ENCODE results near the gene SDK1.

SDK1 gene

DNA sequence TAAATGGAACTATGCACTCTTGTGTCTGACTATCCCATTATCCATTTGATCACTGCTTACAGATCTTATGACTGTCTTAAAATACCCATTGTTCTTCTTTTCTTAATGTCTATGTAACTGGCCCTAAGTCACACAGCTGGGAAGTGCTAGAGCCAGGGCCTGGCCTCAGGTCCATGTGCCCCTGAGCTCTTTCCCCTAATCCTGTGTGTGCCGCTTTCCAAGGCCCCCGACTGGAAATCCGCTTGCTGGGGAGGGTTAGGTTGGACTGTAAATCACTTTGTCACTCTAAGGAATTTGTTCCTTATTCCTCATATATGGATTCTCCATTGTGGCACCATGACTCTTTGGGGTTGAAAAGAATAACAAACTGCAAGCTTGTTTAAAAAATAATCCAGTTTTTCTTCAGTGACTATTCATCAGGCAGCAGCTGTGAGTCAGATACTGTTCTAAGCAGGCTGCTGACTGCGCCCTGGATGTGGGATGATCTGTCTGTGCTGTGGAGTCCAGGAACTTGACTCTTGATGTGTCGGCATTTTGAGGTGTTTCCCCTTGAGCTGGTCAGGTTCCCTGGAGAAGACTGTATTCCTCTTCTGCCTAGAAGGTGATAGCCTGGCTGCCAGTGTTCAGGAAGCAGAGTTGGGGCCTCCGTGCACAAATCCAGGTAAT, 236.3 kb downstream of the SDK1 start:
- POLR2A ChIA-PET = no interaction called here
- DNase-seq (ENCODE audit: extremely low spot score) = no peak
- CTCF ChIA-PET = no interaction called here
- no peak for TF ChIP-seq FOXK2 (IDR thresholded peaks at IDR 0.05)
- TF ChIP-seq BHLHE40 (IDR thresholded peaks at IDR 0.05; ENCODE audit: borderline replicate concordance) = no peak
- no peak for TF ChIP-seq FOXA1 (IDR thresholded peaks at IDR 0.05)
- no peak for TF ChIP-seq ARNT (IDR thresholded peaks at IDR 0.05)
- no peak for TF ChIP-seq SP1 (IDR thresholded peaks at IDR 0.05)
- no peak for TF ChIP-seq HDGF (IDR thresholded peaks at IDR 0.05; ENCODE audit: borderline replicate concordance)
- no peak for TF ChIP-seq ELF4 (IDR thresholded peaks at IDR 0.05)
- TF ChIP-seq NFRKB (IDR thresholded peaks at IDR 0.05) = no peak
- TF ChIP-seq, protein P1, sequence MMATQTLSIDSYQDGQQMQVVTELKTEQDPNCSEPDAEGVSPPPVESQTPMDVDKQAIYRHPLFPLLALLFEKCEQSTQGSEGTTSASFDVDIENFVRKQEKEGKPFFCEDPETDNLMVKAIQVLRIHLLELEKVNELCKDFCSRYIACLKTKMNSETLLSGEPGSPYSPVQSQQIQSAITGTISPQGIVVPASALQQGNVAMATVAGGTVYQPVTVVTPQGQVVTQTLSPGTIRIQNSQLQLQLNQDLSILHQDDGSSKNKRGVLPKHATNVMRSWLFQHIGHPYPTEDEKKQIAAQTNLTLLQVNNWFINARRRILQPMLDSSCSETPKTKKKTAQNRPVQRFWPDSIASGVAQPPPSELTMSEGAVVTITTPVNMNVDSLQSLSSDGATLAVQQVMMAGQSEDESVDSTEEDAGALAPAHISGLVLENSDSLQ (IDR thresholded peaks at IDR 0.05) = no peak
- TF ChIP-seq L3MBTL2 (conservative IDR thresholded peaks at IDR 0.05) = no peak
- no peak for TF ChIP-seq LEF1 (IDR thresholded peaks at IDR 0.05; ENCODE audit: borderline replicate concordance)

GRCh38 chr7:3538041-3538440, 237.0 kb downstream of the SDK1 start:
- CTCF ChIA-PET = no interaction called here
- DNase-seq (ENCODE audit: extremely low spot score) = no peak
- TF ChIP-seq LEF1 (IDR thresholded peaks at IDR 0.05; ENCODE audit: borderline replicate concordance) (no peak), ARNT (IDR thresholded peaks at IDR 0.05) (no peak), ZNF384 (IDR thresholded peaks at IDR 0.05) (no peak), SUZ12 (IDR thresholded peaks at IDR 0.05) (no peak), CTBP1 (IDR thresholded peaks at IDR 0.05; ENCODE audit: borderline replicate concordance) (no peak), FOXK2 (IDR thresholded peaks at IDR 0.05) (no peak), HDGF (IDR thresholded peaks at IDR 0.05; ENCODE audit: borderline replicate concordance) (no peak), L3MBTL2 (conservative IDR thresholded peaks at IDR 0.05) (no peak), FOXM1 (IDR thresholded peaks at IDR 0.05; ENCODE audit: borderline replicate concordance) (no peak), ELF4 (IDR thresholded peaks at IDR 0.05) (no peak), BHLHE40 (IDR thresholded peaks at IDR 0.05; ENCODE audit: borderline replicate concordance) (no peak), FOXA1 (IDR thresholded peaks at IDR 0.05) (no peak), SP1 (IDR thresholded peaks at IDR 0.05) (no peak), TARDBP (IDR thresholded peaks at IDR 0.05) (no peak)
- TF ChIP-seq, protein P1 (IDR thresholded peaks at IDR 0.05) = no peak
- POLR2A ChIA-PET = no interaction called here

DNA sequence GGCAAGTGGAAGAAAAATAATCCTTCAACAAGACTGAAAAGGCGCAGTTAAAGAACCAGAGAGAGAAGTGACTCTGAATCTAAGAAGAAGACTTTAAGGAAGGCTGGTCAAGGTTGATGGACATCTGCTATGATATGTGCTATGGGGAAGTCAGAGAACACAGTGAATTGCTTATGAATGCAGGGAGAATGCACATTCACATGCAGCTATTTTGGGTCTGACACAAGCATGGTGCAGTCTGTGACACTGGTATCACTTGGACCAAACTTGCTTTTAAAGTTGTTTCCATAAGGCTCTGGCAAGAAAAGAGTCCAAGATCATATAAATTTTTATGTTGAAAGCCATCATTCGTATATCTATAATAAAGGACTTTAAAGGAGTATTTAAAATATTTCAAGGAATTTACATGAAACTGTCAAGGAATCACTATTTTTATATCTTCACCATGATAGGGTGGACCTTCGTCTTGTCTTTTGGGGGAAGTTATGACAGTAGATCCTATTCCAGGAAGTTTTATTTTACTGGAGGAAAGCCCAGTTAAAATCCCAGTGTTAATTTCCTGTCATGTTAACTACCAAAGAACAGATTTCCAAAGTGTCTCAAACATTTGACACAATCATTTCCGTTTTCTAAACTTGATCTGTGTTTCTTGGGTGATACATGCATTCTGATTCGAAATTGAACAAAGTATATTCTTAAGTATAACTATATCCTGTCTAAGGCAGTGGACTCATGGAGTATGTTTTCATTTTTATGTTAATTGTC, 239.6 kb downstream of the SDK1 start:
- CTCF ChIA-PET = no interaction called here
- TF ChIP-seq ARNT (IDR thresholded peaks at IDR 0.05) = no peak
- TF ChIP-seq FOXM1 (IDR thresholded peaks at IDR 0.05; ENCODE audit: borderline replicate concordance) = no peak
- no peak for TF ChIP-seq HDGF (IDR thresholded peaks at IDR 0.05; ENCODE audit: borderline replicate concordance)
- no peak for TF ChIP-seq L3MBTL2 (conservative IDR thresholded peaks at IDR 0.05)
- no peak for TF ChIP-seq BHLHE40 (IDR thresholded peaks at IDR 0.05; ENCODE audit: borderline replicate concordance)
- no peak for TF ChIP-seq LEF1 (IDR thresholded peaks at IDR 0.05; ENCODE audit: borderline replicate concordance)
- TF ChIP-seq SUZ12 (IDR thresholded peaks at IDR 0.05) = no peak
- no peak for TF ChIP-seq ZNF384 (IDR thresholded peaks at IDR 0.05)
- TF ChIP-seq, protein P1 (IDR thresholded peaks at IDR 0.05) = no peak
- no peak for TF ChIP-seq CTBP1 (IDR thresholded peaks at IDR 0.05; ENCODE audit: borderline replicate concordance)
- no peak for TF ChIP-seq TARDBP (IDR thresholded peaks at IDR 0.05)
- no peak for TF ChIP-seq NFRKB (IDR thresholded peaks at IDR 0.05)
- no peak for TF ChIP-seq ELF4 (IDR thresholded peaks at IDR 0.05)
- POLR2A ChIA-PET = no interaction called here
- DNase-seq (ENCODE audit: extremely low spot score) = no peak

DNA sequence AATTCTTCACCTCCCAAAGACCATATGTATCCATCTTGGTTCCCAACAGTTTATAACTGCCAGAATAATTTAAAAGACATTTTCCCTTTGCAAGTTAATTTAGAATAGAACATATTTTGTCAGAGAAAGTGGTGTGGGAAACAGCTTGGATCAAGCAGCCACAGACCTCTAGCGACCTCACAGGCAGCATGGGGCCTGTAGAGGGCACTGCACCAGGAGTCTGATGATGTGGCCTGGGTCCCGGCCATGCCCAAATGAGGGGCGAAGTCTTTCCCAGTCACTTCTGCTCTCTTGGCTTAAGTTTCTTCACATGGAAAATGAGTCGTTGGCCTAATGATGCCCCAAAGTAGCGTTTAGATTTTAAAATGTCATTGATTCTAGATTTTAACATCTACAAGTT, 243.2 kb downstream of the SDK1 start:
- ChIA-PET CTCF (no interaction called here), POLR2A (no interaction called here)
- DNase-seq (ENCODE audit: extremely low spot score) = no peak
- TF ChIP-seq ZNF384 (IDR thresholded peaks at IDR 0.05) = no peak
- TF ChIP-seq LEF1 (IDR thresholded peaks at IDR 0.05; ENCODE audit: borderline replicate concordance) = no peak
- TF ChIP-seq SP1 (IDR thresholded peaks at IDR 0.05) = no peak
- TF ChIP-seq, protein P1 (IDR thresholded peaks at IDR 0.05) = no peak
- TF ChIP-seq HDGF (IDR thresholded peaks at IDR 0.05; ENCODE audit: borderline replicate concordance) = no peak
- no peak for TF ChIP-seq FOXM1 (IDR thresholded peaks at IDR 0.05; ENCODE audit: borderline replicate concordance)
- TF ChIP-seq BHLHE40 (IDR thresholded peaks at IDR 0.05; ENCODE audit: borderline replicate concordance) = no peak
- no peak for TF ChIP-seq FOXK2 (IDR thresholded peaks at IDR 0.05)

GRCh38 chr7:3548815-3549214, 247.8 kb downstream of the SDK1 start:
- DNase-seq (ENCODE audit: extremely low spot score) = no peak
- ChIA-PET POLR2A (no interaction called here), CTCF (no interaction called here)
- TF ChIP-seq L3MBTL2 (conservative IDR thresholded peaks at IDR 0.05) (no peak), SUZ12 (IDR thresholded peaks at IDR 0.05) (no peak), TARDBP (IDR thresholded peaks at IDR 0.05) (no peak), CTBP1 (IDR thresholded peaks at IDR 0.05; ENCODE audit: borderline replicate concordance) (no peak), HDGF (IDR thresholded peaks at IDR 0.05; ENCODE audit: borderline replicate concordance) (no peak), ARNT (IDR thresholded peaks at IDR 0.05) (no peak), SP1 (IDR thresholded peaks at IDR 0.05) (no peak), FOXK2 (IDR thresholded peaks at IDR 0.05) (no peak), BHLHE40 (IDR thresholded peaks at IDR 0.05; ENCODE audit: borderline replicate concordance) (no peak), FOXA1 (IDR thresholded peaks at IDR 0.05) (no peak), FOXM1 (IDR thresholded peaks at IDR 0.05; ENCODE audit: borderline replicate concordance) (no peak), ELF4 (IDR thresholded peaks at IDR 0.05) (no peak), ZNF384 (IDR thresholded peaks at IDR 0.05) (no peak)
- TF ChIP-seq, protein P1 (IDR thresholded peaks at IDR 0.05) = no peak
